ENCODE results near the gene IP6K2.
"Not testable (repeated sequence)": the region's sequence is repeated elsewhere in the genome, so short reads cannot be mapped to it uniquely, and the experiment has no call there.

The IP6K2 gene

DNA sequence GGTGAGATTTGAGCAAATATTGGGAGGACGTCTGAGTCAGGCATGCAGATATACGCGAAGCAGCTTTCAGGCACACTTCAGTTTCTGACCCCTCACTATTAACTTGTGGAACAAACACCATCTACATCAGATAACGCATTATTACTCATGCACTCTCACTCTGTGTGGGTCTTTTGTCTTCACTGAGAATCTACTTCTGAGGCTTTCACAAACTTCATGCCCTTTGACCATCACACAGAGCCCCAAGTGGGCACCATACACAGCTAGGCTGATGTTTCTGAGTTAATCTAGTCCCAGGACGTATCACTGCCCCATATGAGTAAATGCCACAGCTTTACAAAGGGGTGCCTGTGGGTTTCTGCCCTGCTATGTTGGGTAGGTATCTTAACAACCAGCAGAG lies 39.6 kb upstream of the IP6K2 start:
- H3K4me3 ChIP-seq (ENCODE audit: low read depth, low read length) = no peak overlapping the region
- ChIA-PET POLR2A (no interaction called here), CTCF (interaction anchor here (1.9 to 17.2 kb wide), 2 partner anchors 9 to 17 kb away, joined by 7 to 194 read pairs; no protein-coding TSS in a partner anchor)
- no peak for DNase-seq (ENCODE audit: low read depth, low spot score)
- TF ChIP-seq, protein P1, sequence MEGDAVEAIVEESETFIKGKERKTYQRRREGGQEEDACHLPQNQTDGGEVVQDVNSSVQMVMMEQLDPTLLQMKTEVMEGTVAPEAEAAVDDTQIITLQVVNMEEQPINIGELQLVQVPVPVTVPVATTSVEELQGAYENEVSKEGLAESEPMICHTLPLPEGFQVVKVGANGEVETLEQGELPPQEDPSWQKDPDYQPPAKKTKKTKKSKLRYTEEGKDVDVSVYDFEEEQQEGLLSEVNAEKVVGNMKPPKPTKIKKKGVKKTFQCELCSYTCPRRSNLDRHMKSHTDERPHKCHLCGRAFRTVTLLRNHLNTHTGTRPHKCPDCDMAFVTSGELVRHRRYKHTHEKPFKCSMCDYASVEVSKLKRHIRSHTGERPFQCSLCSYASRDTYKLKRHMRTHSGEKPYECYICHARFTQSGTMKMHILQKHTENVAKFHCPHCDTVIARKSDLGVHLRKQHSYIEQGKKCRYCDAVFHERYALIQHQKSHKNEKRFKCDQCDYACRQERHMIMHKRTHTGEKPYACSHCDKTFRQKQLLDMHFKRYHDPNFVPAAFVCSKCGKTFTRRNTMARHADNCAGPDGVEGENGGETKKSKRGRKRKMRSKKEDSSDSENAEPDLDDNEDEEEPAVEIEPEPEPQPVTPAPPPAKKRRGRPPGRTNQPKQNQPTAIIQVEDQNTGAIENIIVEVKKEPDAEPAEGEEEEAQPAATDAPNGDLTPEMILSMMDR (IDR thresholded peaks at IDR 0.05; ENCODE audit: insufficient read depth, low read length, missing control alignments) = no peak

DNA sequence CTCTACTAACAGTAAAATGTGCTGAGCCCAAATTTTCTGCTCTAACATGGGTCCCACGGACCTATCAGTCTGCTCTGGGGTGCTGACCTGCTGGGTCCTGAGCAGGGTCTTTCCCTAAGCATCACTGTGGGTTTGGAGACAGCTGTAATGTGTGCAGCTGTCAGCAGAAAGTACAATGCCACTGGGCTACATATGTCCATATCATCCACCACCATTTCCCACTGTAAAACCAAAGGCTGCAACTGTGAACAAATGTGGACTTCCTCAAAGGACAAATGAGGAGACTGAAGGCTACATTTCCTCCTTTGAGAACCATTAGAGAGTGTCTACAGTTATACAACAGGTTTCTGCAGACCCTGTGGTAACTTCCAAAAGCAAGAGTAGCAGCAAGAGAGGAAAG lies 33.8 kb upstream of the IP6K2 start:
- no peak for DNase-seq (ENCODE audit: low read depth, low spot score)
- no peak overlapping the region for H3K4me3 ChIP-seq (ENCODE audit: low read depth, low read length)
- TF ChIP-seq, protein P1 (IDR thresholded peaks at IDR 0.05; ENCODE audit: insufficient read depth, low read length, missing control alignments) = no peak
- ChIA-PET CTCF (interaction anchor here (17.2 kb wide), 1 partner anchor 11 kb away, joined by 194 read pairs; no protein-coding TSS in a partner anchor), POLR2A (no interaction called here)

DNA sequence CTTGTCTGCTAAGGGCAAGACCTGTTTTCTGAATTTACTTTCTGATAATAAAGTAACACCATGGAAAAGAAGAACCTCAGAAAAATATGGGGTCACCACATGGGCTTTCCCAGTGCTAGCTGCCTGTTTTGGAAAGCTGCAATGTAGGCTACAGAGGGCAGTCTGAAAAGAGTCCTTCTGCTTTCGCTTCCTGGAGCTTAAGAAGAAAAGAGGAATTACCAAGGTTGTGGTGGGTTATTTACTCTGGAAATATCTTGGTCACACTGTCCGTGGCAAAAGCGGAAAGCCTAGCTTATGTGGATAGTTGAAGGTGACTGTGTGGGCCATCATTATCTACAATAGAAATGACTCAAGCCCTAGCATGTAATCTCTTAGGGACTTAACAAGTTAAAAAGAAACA lies 31.7 kb upstream of the IP6K2 start:
- TF ChIP-seq, protein P1 (IDR thresholded peaks at IDR 0.05; ENCODE audit: insufficient read depth, low read length, missing control alignments) = no peak
- H3K4me3 ChIP-seq (ENCODE audit: low read depth, low read length) = no peak overlapping the region
- ChIA-PET POLR2A (no interaction called here), CTCF (interaction anchor here (1.5 to 17.2 kb wide), 2 partner anchors 9 to 86 kb away, joined by 3 to 194 read pairs; partner anchors contain the start of gene CELSR3)
- no peak for DNase-seq (ENCODE audit: low read depth, low spot score)

DNA sequence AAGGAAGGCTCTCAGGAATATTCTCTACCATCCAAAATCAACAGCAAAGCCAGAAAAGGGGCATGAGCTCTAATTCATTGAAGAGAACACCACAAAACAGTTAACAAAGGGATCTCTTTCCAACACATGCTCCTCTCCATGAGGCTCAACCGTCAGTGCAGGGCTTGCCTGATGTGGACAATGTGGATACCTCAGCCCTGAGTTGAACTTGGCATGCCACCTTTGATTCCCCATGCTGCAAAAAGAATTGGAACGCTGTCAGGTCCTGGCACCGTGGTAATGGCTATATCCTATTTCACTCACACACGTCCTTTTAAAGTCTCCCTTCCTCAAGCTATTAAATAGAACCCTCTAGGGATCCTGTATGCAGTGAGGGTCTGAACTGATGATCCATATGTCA lies 30.7 kb upstream of the IP6K2 start:
- TF ChIP-seq, protein P1 (IDR thresholded peaks at IDR 0.05; ENCODE audit: insufficient read depth, low read length, missing control alignments) = no peak
- no peak for DNase-seq (ENCODE audit: low read depth, low spot score)
- ChIA-PET CTCF (interaction anchor here (1.2 to 17.2 kb wide), 2 partner anchors 8 kb away, joined by 7 to 194 read pairs; no protein-coding TSS in a partner anchor), POLR2A (interaction anchor here (0.6 kb wide), 1 partner anchor 53 kb away, joined by 3 read pairs; no protein-coding TSS in a partner anchor)
- no peak overlapping the region for H3K4me3 ChIP-seq (ENCODE audit: low read depth, low read length)

DNA sequence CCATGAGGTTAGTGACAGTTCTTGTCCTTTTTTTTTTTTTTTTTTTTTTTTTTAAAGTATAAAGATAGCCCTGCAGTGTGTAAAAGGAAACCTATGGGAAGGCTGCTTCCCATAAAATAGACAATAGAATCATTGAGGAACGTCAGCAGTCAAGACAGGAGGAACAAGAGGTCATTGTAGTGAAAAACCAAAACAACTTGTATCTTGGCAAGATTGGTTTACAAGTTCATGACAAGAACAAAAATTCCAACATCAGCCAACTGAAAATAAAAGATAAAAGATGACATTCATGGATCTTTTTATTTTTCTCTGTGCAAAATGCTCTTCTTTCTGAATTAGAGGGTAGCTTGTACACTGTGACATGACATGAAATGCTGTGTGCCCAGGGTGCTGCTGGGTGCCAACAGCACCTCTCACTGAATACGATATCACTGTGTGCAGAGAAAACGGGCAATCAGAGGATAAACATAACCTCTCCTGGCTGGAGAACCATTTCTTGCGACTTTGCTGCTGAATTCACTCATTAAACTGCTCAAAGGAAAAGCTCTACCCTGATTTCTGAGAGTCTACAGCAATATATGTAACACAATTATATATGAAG lies 30.1 kb upstream of the IP6K2 start:
- no peak overlapping the region for H3K4me3 ChIP-seq (ENCODE audit: low read depth, low read length)
- TF ChIP-seq, protein P1 (IDR thresholded peaks at IDR 0.05; ENCODE audit: insufficient read depth, low read length, missing control alignments) = no peak
- DNase-seq (ENCODE audit: low read depth, low spot score) = no peak
- ChIA-PET CTCF (interaction anchor here (1.0 to 17.2 kb wide), 3 partner anchors 7 to 19 kb away, joined by 3 to 194 read pairs (median 7); no protein-coding TSS in a partner anchor), POLR2A (no interaction called here)

DNA sequence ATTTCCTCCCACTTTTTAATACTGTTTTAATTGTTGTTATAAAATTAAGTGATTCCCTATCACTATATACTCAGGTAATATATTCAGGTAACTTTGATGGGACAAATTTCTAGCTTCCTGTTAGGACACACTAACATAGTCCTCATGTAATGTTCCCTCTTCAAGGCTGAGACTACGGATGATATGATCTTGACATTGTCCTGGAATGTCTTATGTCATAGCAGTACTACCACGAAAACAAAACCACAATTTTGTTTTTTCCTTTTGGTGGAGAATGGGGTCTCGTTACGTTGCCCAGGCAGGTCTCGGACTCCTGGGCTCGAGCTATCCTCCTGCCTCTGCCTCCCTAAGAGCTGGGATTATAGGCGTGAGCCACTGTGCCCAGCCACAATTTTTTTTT lies 26.8 kb upstream of the IP6K2 start:
- no peak for DNase-seq (ENCODE audit: low read depth, low spot score)
- TF ChIP-seq, protein P1 (IDR thresholded peaks at IDR 0.05; ENCODE audit: insufficient read depth, low read length, missing control alignments) = no peak
- POLR2A ChIA-PET = no interaction called here
- no peak overlapping the region for H3K4me3 ChIP-seq (ENCODE audit: low read depth, low read length)
- CTCF ChIA-PET = interaction anchor here (0.6 to 10.0 kb wide), 3 partner anchors 12 to 175 kb away, joined by 4 to 194 read pairs (median 4); partner anchors contain the start of gene ARIH2

DNA sequence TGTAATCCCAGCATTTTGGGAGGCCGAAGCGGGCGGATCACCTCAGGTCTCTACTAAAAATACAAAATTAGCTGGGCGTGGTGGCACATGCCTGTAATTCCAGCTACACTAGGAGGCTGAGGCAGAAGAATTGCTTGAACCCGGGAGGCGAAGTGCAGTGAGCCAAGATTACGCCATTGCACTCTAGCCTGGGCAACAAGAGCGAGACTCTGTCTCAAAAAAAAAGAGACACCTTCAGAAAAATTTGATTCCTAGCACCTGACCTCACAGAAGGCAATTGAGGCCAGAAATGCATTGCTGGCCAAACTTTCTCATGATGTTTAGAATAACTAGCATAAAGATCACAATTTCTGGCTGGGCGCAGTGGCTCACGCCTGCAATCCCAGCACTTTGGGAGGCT lies 24.2 kb upstream of the IP6K2 start:
- CTCF ChIA-PET = interaction anchor here (1.9 to 10.0 kb wide), 3 partner anchors 14 to 341 kb away, joined by 5 to 194 read pairs (median 6); no protein-coding TSS in a partner anchor
- H3K4me3 ChIP-seq (ENCODE audit: low read depth, low read length); DNase-seq (ENCODE audit: low read depth, low spot score); POLR2A ChIA-PET: not testable (repeated sequence)

Data from AG04449 (cell line).